GM12873 (cell line): Measurements from ENCODE around the gene LHX3.

Source experiments
- TF ChIP-seq, protein P1 (sequence below): IDR thresholded peaks from 2 replicates; pipeline ENCODE4 v1.5.1; 2012; ENCODE audit warnings: low read depth, mild to moderate bottlenecking, moderate library complexity, low read length, control low read depth; ENCODE audit not compliant: insufficient read depth; ENCODE audit errors: missing control alignments

LHX3 gene

DNA sequence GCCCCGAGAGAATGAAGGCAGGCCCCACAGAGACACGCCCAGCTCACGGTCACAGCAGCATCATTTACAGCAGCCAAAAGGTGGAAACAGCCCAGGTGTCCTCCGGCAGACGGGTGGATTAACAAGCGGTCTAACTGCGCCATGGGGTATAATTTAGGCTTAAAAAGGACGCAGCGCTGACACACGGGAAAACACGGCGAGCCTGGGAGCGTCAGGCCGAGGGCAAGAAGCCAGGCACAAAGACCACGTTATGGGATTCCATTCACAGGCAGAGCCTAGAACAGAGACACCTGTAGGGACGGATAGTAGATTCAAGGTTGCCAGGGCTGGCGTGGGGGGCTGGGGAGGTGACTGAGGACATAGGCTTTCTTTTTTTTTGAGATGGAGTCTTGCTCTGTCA is 49.4 kb downstream of the LHX3 start:
- TF ChIP-seq, protein P1, sequence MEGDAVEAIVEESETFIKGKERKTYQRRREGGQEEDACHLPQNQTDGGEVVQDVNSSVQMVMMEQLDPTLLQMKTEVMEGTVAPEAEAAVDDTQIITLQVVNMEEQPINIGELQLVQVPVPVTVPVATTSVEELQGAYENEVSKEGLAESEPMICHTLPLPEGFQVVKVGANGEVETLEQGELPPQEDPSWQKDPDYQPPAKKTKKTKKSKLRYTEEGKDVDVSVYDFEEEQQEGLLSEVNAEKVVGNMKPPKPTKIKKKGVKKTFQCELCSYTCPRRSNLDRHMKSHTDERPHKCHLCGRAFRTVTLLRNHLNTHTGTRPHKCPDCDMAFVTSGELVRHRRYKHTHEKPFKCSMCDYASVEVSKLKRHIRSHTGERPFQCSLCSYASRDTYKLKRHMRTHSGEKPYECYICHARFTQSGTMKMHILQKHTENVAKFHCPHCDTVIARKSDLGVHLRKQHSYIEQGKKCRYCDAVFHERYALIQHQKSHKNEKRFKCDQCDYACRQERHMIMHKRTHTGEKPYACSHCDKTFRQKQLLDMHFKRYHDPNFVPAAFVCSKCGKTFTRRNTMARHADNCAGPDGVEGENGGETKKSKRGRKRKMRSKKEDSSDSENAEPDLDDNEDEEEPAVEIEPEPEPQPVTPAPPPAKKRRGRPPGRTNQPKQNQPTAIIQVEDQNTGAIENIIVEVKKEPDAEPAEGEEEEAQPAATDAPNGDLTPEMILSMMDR, result no peak

DNA sequence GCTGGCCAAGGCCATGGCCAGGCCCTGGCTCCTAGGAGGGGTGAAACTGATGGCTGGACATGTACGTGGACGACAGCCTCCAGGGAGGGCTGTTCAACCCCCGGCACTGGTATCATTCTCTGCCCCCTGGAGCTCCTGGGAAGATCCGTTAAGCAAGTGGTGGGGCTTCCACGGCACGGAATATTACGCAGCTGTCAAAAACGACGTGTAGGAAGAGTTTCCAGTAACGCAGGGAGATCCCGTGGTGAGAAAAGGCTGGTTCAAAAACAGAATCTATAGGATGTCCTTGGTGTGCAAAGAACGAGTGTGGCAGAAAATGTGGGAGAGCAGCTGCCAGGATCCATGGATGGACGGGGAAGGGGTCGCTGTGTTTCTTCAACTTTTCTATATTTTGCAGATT is 50.0 kb downstream of the LHX3 start:
- TF ChIP-seq, protein P1, result no peak

DNA sequence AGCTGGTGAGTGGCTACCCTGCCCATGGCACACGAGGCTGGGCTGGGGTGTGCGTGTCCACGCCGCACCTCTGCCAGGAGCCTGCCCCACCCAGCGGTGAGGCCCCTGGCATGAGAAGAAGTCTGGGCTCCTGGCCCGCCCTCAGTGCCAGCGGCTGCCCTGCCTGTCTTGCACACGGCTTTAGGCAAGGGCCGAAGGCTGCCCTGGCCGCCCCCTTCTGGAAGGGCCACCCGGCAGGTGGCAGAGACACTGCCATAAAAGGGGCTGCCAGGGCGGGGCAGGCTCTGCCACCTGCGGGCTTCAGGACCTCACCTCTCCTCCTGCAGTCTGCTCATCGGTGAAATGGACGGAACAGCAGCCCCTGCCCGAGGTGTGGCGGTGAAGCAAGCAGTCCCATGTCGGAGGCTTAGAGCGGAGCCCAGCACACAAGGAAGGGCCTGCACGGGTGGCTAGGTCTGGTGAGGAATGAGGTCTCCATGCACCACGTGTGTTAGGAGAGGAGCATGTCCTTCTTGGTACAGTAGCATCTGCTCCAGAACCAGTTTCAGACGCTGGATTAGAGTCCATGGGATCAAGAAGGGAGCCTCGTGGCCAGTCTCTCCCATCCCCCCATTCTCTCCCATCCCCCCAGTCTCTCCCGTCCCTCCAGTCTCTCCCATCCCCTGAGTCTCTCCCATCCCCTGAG is 51.4 kb downstream of the LHX3 start:
- TF ChIP-seq, protein P1, result no peak

DNA sequence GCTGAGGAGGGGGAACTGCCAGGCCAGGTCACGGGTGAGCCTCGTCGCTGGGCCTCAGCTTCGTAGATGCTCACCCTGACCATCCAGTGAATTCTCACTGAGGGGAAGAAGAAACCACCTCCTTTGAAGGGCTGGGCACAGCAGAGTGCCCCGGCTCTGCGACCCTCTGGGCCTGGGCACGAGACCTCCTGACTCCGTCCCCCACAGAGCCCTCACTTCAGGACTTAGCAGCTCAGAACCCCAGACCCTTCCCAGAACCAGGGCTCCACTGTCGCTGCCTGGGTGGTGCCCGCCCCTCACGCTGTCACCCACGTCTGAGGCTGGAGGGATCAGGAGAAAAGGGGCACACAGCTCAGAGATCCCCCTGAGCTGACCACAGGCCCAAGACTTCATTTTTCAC is 52.0 kb downstream of the LHX3 start:
- TF ChIP-seq, protein P1, result no peak

DNA sequence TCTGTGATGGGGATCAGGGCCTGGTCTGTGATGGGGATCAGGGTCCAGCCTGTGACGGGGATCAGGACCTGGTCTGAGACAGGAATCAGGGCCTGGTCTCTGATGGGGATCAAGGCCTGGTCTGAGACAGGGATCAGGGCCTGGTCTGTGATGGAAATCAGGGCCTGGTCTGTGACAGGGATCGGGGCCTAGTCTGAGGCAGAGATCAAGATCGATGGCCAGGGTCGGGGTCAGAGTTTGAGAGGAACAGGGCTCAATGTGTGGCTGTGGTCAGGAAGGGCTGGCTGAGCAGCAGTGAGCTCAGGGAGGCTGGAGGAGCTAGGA is 52.4 kb downstream of the LHX3 start:
- TF ChIP-seq, protein P1, result no peak

DNA sequence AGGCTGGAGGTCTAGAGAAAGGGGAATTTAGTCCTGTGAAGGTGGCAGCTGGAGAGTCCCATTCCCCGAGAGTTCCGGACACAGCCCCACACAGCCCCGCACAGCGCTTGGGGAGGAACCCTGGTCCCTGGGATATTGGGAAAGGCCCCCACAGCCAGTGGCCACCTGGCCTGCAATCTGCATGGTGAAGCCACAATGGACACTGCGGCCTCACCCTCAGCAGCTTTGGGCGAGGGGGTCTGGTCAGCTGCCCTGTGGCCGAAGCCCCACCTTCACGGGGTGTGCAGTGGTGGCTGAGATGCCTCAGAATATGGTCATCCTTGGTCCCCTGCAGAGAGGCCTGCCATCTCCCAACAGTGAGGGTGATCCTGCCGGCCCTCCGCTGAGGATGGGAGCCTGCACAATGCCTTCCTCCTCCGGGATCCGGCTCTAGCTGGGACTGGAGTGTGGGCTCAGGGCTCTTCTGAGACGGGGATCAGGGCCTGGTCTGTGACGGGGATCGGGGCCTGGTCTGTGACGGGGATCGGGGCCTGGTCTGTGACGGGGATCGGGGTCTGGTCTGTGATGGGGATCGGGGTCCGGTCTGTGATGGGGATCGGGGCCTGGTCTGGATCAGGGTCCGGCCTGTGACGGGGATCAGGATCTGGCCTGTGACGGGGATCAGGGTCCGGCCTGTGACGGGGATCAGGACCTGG is 52.9 kb downstream of the LHX3 start:
- TF ChIP-seq, protein P1, result no peak

DNA sequence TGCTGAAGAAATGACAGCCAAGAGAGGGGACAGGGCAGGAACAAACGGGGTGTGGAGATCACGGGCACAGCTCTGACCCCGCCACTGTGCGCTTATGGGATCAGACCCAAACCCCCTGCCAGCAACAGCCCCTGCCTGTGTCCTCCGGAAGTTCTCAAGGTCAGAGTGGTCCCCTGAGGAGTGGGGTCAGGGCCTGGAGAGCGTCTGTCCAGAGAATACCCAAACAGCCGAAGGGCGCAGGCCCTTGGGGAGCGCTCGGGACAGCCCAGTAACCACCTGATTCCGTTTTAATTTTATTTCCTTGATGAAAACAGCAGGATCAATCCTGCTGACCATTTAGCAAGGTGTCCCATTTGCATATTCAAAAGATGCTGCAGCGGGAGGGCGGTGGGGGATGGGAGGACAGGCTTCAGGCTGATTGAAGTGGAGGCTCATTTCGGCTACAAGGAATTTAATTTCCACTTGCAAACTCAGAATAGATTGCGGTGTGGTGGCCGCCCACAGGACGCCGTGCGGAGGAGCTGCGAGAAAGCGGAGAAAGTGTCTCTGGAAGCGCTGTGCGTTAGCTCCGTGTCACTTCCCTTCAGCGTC is 53.6 kb downstream of the LHX3 start:
- TF ChIP-seq, protein P1, result no peak
